HT1080 (cell line): ENCODE results near the gene ALG14. TPM values are rescaled to one million over a fixed set of nuclear protein-coding genes. Genes with fewer than 3 reads are reported as not detected.
"Not testable (repeated sequence)": the region's sequence is repeated elsewhere in the genome, so short reads cannot be mapped to it uniquely, and the experiment has no call there.

Source experiments
- DNase-seq: peaks from one replicate; pipeline ENCODE4 v3.0.0-alpha.2; 2015; ENCODE audit warnings: low read depth
- total RNA-seq: library from RNA; depleted of rRNA; stranded (reverse); fragments of >200 nt; shearing (Covaris generic); gene quantifications from 2 replicates; pipeline ENCODE4 v1.2.3, GENCODE V29; 2014

The ALG14 gene
- total RNA-seq, 1 experiment from 2014 or later, result 7.1 TPM

DNA sequence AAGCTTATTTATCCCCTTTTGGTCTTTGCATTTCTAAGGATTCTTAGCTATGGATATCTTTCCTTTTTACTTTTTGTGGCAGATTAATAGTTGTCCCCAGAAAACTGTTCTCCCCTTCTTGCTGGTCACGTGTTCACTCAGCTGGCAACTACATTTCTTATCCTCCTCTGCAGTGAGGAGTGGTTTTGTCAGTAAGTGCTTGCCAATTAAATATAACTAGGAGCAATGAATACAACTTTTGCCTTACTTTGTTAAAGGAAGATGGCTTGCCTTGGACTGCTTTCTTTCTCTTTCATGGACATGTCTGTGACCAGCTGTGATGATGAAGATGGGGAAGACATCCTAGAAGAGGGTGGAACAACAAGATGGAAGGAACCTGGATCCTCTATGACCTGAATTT lies 15.6 kb upstream of the ALG14 start:
- no peak for DNase-seq

DNA sequence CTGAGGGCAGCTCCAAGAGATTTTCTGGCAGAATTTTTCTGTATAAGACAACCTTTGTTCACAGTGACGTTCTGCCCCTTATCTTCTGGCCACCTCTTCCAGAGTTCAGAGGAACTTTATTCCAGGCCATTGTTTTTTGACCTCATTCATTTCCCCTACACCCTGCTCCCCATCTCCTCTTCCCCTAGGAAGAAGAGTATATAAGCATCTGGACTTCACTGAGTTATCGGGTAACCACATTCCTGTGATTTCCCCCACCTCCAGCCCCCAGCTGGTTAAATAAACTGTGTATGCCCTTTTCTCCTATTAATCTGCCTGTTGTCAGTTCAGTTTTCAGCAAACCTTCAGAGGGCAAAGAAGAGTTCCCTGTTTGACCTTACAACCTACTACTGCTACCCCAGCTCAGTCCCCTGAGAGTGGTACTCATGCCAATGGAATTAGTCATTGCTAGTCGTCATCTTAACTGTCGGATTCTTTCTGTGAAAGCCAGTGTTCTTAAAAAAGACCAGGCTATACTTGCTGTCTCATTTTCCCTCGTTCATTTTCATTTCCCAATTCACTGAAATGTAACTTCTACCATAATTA lies 14.3 kb upstream of the ALG14 start:
- peak; percentile 90 for DNase-seq

DNA sequence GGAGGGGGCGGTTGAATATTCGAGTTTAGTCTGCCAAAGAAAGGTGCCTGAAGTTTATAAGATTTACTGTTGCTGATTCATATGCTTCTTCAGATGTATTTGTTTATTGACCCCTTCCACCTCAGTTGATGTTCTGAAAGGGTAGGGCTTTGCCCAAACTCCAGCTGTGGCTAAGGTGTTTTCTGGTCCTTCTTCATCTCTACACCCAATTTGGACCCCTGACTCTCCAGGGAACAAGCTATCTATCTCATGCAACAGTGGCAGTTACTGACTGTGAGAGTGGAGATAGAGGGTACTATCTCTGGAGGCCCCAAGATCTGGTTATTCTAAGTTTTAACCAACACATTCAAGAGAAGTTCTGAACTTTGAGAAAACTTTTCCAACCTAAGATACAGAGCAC lies 12.6 kb upstream of the ALG14 start:
- no peak for DNase-seq

DNA sequence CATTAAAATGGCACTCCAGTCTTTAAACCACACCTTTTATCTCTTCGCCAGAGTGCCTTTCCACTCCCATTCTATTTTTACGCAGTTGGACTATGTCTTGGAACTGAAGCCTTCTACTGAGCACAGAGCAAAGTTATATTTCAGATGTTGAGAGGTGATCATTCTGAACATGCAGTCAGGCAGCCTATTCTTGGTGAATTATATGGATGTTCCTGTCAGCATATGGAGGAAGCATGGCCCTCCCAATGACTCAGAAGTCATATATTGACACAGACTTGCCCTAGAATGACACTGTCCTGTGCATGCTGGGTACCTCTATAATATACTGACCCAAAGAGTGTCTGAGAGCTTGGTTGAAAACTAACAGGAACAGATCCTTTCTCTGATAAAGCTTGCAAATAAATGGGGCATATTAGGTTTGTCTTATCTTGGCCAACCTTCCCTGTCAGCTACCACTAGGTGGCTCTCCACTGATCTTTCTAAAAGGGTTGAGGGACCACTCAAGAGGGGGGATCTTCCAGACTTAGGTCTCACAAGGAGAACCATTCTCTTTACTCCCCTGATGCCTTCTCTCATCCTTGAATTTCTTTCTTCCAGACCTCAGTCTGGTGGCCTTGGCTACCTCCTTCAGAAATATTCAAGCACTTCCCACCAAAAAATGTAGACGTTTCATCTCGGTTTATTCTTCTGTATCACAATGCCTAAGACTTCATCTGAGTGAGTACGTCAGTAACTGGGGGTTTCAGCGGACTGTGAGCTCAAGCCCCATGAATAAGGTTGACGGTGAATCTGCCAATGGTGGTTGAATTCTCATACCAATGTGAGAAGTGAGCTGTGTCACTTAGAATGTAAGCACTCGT lies 11.8 kb upstream of the ALG14 start:
- DNase-seq, result peak; percentile 60

DNA sequence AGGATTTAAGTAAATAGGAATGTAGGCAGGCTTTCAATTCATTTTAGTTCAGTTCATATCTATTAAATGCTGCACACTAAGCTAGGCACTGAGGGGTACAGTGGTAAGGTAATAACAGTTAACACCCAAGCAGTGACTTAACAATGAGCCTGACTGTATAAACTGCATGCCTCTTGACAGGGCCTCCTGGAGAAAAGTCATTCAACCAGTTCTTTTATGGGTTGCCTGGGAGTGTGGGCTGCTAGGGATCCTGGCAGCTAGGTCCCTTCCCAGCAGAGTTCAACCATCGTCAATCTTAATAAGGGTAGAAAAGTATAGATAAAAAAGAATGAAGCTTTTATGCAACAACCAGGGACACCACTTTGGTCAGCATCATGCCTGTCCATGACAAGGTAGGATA lies 8.1 kb upstream of the ALG14 start:
- no peak for DNase-seq

DNA sequence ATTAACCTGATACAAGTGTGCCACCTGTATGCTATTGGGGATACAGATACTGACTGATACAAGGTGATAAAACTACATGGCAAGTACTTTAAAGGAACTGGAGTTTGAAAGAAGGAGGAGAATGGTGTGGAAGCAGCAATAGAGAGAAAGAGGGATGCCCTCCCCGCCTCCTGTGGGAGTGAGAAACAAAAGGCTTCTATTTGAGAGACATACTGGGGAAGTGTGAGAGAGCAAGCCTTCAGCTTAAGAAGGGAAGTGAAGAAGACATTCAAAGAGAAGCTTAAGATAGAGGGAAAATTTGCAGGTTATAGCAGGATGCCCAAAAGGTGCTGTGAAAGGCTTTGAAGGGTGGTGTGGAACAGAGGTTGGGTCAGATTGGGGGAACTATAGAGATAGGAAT lies 7.7 kb upstream of the ALG14 start:
- DNase-seq, result no peak

DNA sequence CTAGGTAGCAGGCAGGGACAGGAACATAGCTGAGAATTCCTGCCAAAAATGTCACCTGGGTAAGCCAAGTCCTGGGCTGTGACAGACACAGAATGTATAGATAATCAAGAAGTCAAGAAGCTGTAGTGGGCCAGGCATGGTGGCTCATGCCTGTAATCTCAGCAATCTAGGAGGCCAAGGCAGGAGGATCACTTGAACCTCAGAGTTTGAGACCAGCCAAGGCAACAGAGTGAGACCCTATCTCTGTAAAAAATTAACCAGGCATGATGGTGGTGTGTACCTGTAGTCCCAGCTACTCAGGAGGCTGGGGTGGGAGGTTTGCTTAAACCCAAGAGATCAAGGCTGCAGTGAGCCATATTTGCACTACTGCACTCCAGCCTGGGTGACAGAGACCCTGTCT lies 3.3 kb upstream of the ALG14 start:
- DNase-seq, result no peak

DNA sequence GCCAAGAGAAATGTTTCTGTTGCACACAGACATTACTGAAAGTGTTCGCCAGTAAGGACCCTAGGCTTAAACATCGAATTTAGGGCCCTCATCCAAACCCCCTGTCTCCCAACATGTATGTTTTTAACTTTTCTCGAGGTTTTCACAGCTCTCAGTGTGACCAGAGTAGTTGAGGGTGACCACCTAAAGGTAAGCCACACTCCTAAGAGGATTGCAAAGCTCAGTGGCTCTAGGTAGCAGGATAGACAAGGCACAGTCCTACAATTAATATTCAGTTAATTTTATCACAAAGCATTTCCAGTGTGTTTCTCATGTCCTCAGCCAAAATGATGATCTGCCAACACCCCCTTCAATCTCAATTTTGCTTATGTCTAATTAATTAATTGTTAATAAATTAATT lies 695 bp upstream of the ALG14 start:
- no peak for DNase-seq

DNA sequence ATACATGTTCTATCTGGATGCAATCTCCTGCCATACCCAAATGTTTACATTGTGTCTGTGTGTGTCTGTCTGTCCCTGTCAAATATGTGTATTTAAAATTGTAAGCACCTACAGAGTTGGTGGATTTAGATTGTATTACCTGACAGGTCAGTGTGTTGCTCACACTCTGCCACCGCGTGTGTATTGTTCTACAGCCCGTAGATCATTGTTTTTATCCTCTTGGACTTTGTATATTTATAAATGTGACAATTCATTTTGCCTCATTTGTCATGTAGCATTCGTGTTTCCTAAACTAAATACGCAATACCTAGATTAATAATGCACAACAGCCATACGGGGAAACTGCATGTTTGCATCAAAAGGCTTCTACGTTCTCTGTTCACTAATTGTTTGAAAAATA lies 634 bp downstream of the ALG14 start:
- no peak for DNase-seq

DNA sequence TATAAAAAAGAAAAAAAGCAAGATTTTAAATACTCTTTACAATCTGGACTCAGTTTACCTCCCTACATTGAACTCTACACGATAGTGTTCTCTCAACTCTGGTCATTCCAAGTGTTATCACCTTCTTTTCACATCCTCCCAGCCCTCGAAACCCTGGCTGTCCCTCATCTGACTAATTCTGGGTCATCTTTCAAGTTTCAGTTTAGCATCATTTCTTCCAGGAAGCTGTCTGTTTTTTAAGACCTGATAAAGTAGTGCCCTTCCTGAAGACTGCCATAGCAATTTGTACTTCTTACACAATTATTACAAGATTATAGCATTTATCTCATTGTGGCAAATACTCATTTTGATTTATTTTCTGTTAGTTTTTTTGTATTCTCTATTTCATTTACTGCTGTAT lies 1.2 kb downstream of the ALG14 start:
- no peak for DNase-seq

DNA sequence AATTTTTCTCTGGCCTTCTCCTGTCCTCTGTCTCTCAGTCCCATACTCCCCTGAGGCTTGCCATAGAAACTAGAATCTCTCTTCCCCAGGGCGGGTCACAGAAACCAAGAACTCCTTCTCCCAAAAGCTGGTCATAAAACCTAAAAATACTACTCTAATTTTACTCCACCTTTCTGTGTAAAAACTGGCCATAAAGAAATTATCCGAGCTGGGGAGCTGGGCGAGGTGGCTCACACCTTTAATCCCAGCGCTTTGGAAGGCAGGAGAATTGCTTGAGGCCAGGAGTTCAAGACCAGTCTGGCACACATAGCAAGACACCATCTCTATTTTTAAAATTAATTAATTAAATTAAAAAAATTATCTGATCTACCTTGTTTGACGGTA lies 3.0 kb downstream of the ALG14 start:
- no peak for DNase-seq

DNA sequence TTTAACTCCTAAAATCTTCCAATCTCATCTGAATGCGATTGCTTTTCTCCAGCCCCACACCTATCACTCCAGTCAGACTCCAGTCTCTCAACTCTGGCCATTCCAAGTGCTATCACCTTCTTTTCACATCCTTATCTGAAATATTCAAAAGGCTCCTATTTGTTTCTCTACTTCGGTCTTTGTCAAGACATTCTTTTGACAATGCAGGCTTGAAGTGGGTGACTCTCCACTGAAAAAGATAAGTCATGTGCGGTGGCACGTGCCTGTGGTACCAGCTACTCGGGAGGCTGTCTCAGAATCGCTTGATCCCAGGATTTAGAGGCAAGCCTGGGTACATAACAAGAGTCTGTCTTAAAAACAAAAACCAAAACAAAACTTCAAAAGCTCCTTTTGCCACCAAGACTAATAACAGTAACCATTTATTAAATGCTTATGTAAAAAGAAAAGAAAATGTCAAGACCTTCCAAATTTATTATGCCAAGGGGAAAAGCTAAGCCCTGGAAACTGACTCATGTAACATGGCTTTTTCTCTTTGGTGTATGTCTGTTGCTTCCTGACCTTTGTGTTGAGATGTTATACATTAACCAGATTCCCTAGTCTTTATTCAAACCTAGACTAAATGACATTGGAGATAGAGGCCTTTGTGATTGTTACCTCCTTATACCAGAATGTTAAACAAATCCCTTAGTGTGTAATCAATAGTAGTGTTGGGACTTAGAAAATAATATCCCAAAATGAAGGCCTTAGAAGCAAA lies 3.6 kb downstream of the ALG14 start:
- DNase-seq, result no peak

DNA sequence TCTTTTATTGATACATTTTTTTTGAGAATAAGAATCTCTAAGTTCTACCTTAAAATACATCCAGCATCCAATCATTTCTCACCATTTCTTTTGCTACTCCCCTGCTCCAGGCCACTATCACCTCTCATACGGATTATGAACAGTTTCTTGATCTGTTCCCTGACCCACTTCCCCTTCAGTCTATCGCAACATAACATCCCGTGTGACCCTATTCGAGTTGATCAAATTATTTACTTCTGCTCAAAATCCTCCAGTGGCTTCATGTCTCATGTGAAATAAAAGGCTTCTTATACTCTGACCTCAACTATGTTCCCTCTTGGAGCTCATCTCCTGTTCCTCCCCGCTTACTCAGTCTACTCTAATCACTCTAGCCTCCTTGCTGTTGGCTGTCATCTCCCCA lies 5.2 kb downstream of the ALG14 start:
- no peak for DNase-seq

DNA sequence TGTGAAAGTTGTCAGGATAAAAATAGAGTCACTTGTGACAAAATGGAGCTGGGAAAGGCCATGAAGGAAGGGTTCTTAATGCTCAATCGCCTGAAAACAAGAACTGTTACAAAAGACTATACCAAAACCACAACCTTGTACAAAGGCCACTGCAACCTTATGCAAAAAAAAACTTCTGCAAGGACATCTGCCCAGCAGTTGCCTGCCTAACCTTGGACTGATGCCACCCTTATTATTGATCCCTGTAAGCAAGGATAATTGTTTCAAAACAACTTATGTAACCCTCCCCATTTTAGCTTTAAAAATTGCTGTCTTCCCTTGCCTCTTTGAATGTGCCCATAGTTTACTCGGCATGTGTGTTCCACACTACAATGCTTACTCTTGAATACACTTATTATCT lies 5.7 kb downstream of the ALG14 start:
- no peak for DNase-seq

DNA sequence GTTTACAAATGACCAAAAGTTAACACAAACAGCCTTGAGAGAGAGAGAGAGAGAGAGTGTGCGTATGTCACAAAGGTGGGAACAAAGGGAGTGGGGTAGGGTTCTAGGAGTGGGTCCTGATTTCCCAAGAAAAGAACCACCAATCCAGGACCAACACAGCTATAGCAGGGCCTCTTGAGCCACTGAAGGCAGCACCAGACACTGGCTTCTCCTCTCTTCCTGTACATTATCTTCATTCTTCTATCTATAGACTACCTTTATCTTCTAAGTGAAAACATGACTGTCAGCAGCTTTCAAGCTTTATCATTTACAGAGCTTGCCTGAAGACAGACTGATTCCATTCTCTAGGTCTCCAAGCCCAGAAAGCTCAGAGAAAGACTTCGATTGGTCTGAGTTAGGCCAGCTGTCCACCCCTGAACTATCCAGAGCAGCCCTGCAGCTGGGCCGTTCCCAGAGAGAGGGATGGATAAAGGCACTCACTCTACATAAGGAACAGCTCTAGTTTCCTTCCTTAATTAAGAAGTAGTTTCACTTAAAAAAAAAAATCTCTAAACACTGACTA lies 11.2 kb downstream of the ALG14 start:
- no peak for DNase-seq

DNA sequence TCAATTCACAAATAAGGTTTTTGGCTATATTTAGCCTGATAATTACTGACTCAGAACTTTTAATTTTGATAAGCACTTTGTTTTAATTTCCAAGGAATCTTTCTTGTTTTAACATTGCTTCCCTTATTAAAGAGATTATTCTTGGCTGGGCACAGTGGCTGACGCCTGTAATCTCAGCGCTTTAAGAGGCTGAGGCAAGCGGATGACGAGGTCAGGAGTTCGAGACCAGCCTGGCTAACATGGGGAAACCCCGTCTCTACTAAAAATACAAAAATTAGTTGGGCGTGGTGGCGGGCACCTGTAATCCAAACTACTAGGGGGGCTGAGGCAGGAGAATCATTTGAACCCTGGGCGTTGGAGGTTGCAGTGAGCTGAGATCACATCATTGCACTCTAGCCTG lies 13.8 kb downstream of the ALG14 start:
- no peak for DNase-seq

DNA sequence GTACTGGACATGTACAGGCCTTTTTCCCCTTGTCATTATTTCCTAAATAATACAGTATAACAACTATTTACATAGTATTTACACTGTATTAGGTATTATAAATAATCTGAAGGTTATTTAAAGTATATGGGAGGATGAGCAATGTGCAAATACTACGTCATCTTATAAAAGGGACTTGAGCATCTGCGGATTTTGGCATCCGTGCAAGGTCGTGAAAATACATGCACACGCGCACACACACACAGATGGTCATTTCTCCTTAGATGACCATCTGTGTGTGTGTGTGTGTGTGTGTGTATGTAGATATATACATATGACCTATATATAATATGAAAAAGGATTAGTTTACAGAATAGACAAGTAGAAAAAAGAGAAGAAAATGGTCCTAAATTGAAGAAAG lies 15.4 kb downstream of the ALG14 start:
- DNase-seq, result no peak

DNA sequence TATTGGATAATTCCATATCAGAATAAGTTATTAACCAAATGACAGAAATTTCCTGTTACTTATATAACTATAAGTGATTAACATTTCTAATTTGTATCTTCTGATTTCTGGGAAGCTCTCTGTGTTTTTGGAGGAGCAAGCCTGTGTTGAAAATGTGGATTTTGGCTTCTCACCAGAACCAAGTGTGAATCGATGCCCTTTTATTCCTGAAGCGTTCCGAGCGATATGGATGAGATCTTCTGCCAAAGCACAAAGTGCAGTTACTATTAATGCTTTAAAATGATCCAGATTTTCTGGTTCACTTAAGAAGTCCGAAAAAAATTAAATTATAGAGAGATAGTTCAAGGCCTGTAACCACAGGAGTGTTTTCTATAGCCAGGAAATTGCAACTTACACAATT lies 22.8 kb downstream of the ALG14 start:
- DNase-seq, result no peak

DNA sequence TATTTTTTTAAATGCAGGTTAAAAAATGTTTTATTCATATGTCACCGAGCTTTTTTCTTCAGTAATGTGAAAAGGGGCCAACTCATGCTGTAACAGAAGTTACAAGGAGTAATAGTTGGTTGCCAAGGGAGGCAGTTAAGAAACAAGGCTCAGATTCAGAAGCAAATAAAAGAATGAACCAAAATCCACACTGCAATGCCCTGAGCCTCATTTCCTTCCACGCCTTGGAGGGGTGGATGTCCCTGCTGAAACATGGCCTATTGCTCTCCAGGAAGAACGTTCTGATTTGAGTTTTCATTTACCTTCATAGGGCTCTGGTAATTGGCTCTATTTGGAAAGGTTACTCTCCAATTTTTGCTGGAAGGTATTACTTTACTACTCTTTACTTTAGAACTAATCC lies 24.4 kb downstream of the ALG14 start:
- DNase-seq, result no peak

DNA sequence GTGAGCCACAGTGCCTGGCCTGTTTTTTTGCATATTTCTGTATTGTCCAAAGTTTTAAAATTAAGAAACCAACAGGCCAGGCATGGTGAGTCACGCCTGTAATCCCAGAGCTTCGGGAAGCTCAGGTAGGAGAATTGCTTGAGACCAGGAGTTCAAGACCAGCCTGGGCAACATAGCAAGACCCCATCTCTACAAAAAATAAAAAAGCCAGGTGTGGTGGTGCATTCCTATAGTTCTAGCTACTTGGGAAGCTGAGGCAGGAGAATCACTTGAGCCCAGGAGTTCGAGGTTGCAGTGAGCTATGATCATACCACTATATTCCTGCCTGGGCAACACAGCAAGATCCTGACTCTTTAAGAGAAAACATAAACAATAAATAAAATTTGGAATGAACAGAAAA lies 25.1 kb downstream of the ALG14 start:
- DNase-seq, result not testable (repeated sequence)

DNA sequence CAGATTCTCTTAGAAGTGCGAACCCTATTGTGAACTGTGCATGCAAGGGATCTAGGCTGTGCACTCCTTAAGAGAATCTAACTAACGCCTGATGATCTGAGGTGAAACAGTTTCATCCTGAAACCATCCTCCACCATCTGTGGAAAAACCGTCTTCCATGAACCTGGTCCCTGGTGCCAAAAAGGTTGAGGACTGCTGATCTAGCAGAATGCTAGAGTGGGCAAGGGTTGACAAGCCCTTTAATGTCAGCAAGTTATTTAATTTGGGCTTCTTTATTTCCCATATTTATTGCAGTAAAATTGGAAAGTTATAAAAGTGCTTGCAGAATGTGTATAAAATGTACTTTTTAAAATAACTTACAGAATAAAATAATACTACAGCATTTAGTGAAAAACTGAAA lies 26.4 kb downstream of the ALG14 start:
- no peak for DNase-seq
